Metanephros (tissue), 1 donor: ENCODE data around the gene CYBB. TPM values are rescaled to one million over a fixed set of nuclear protein-coding genes. Genes with fewer than 3 reads are reported as not detected.

ENCODE experiments used
- total RNA-seq: library from RNA; depleted of rRNA; stranded (reverse); fragments of >200 nt; gene quantifications from one replicate; pipeline ENCODE4 v1.2.3, GENCODE V29; 2014

Gene CYBB
- 27.5 TPM for total RNA-seq

GRCh38 chrX:37779857-37780256, at the start of gene CYBB:
TSS of gene CYBB (plus strand) at chrX:37780059. CDS start at chrX:37780078, 19 bp downstream.

GRCh38 chrX:37846934-37847732, 67.3 kb downstream of the CYBB start, which contains the start of gene DYNLT3:
TSS of gene DYNLT3 (minus strand) at chrX:37847571. CDS start at chrX:37847510, 61 bp downstream.

Other genes starting within 250 kb of the CYBB start
- gene LANCL3, start 208.4 kb upstream of the CYBB start, total RNA-seq: 0.99 TPM
- 7.8 TPM for gene XK, start 94.3 kb upstream of the CYBB start, total RNA-seq
- 23.1 TPM for gene DYNLT3, start 67.5 kb downstream of the CYBB start, total RNA-seq
- gene SYTL5, start 226.5 kb downstream of the CYBB start, total RNA-seq: 1.6 TPM